ENCODE data around the gene CHST11.
"Not testable (repeated sequence)": the region's sequence is repeated elsewhere in the genome, so short reads cannot be mapped to it uniquely, and the experiment has no call there.

CHST11 gene

GRCh38 chr12:104767261-104767660, 310.5 kb downstream of the CHST11 start:
- no peak for DNase-seq (ENCODE audit: low spot score)

- DNase-seq (ENCODE audit: low spot score), result no peak
Measured at GRCh38 chr12:104768033-104768432, 311.3 kb downstream of the CHST11 start.

- DNase-seq (ENCODE audit: low spot score), result no peak
Measured at GRCh38 chr12:104769144-104769561, 312.4 kb downstream of the CHST11 start.

DNA sequence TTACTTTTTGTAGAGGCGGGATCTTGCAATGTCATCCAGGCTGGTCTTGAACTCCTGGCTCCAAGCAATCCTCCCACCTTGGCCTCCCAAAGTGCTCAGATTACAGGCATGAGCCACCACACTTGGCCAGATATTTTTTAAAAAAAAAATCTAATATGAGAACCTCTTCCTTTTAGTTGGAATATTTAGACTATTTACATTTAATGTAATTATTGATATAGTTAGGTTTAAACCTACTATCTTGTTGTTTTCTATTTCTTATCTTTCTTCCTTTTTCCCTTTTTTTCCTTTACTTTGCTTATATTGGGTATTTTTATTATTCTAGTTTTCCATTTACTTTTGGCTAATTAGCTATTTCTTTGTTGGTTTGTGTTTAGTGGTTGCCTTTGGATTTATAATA, 315.6 kb downstream of the CHST11 start:
- no peak for DNase-seq (ENCODE audit: low spot score)

DNA sequence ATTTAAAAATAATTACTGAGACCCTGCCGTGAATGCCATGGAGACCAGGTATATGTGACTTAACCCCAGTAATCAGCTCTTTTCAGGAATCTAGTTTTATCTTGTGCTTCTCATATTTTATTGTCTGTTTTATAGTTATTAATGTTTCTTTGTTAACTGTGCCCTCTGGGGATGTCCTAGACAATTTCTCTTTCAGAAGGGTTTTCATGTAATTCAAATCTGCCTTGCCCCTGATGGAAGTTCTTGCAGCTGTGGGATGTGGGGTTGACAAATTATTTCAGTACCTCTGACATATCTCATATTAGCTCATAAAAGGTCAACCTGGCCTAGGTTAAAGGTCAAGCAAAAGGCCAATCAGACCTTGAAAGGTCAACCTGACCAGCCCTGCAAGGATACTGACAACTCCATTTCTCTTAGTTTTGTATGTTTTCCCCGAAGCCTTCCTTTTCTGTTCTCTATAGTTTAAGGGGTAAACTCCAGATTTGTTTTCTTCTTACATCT, 319.0 kb downstream of the CHST11 start:
- no peak for DNase-seq (ENCODE audit: low spot score)

GRCh38 chr12:104779134-104779533, 322.4 kb downstream of the CHST11 start:
- DNase-seq (ENCODE audit: low spot score), result no peak

DNA sequence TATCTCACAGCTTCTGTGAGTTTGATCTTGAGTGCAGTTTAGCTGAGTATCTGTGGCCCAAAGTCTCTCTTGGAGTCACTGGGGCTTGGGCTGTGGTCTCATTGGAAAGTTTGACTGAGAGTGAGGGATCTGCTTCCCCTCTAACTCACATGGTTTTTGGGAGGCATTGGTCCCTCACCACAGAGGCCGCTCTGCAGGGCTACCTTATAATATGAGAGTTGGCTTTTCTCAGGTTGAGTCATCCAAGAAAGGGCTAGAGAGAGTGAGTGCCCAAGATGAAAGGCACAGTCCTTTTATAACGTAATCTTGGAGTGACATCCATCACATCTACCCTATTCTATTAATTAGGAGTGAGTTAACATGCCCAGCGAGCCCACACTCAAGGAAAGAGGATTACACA, 325.5 kb downstream of the CHST11 start:
- DNase-seq (ENCODE audit: low spot score), result no peak

GRCh38 chr12:104784592-104784991, 327.8 kb downstream of the CHST11 start:
- no peak for DNase-seq (ENCODE audit: low spot score)

GRCh38 chr12:104785886-104786285, 329.1 kb downstream of the CHST11 start:
- DNase-seq (ENCODE audit: low spot score), result no peak

GRCh38 chr12:104786352-104786751, 329.6 kb downstream of the CHST11 start:
- no peak for DNase-seq (ENCODE audit: low spot score)

DNA sequence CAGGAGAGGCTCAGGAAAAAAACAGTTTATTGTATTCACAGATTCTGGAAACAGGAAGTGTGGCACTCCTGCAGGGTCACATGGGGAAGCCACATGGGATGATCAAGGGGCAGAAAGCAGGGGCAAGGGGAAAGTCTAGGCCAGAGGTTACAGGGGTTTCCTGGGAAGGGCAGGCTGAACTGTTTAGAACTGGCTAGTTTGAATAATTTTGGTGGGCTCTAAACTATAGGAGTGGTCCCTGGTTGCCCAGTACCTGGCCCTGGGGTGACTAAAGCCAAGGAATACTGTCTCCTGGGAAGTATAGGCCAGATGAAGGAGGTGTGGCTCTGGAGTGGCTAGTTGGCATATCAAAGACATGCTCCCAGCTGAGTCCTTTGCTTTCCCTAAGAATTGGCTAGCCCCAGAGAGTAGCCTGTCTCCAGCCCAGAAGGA, 332.1 kb downstream of the CHST11 start:
- DNase-seq (ENCODE audit: low spot score), result peak; percentile 6

GRCh38 chr12:104790296-104791125, 333.8 kb downstream of the CHST11 start:
- DNase-seq (ENCODE audit: low spot score), result no peak

GRCh38 chr12:104792570-104792969, 335.8 kb downstream of the CHST11 start:
- DNase-seq (ENCODE audit: low spot score), result no peak

DNA sequence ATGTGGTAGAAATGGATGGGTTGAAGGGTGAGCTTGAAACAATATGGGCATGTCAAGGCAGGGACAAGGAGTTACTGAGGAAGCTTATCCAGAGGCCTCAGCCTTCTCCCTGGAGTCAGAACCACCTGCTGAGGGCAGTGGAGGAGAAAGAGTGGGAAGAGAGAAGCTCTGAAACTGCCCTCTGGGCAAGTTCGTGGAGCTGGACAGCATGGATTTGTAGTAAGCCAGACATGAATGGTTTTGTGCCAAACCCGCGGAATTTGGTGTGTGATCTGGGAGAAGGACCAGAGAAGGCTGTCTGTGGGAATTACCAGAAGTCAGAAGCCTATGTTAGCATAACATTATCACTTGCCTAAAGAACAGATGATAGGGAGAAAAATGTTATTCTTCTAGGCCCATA, 336.5 kb downstream of the CHST11 start:
- DNase-seq (ENCODE audit: low spot score), result no peak

DNA sequence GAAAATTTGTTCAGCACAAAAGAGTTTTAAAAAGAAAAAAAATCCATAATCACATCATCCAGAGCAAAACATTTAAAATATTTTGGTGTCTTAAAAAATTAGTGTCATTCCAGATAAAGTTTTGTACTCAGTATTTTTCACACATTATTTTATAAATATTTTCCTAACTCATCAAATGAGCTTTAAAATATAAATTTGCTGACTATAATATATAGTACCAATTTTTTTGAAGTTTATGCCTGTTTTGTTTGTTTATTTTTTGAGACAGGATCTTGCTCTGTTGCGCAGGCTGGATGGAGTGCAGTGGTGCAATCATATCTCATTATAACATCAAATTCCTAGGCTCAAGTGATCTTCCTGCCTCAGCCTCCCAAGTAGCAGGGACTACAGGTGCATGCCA, 337.2 kb downstream of the CHST11 start:
- DNase-seq (ENCODE audit: low spot score), result no peak

DNA sequence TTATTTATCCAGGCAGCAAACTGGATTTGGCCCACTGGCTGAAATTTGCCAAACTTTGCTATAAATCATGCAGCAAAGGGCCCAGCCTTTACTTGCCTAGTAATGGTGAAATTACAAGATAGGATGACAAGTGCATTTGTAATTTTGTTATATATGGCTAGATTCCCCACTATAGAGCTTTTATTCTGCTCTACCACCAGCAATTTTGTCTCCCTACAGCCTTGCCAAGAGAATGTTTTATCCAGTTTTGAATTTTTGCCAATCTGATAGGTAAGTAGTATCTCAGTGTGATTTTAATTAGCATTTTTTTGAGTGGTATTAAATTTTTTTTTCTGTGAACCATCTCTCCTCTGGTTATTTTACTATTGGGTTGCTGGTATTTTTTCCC, 339.7 kb downstream of the CHST11 start:
- DNase-seq (ENCODE audit: low spot score), result no peak

- no peak for DNase-seq (ENCODE audit: low spot score)
Measured at GRCh38 chr12:104799458-104799857, 342.7 kb downstream of the CHST11 start.

DNA sequence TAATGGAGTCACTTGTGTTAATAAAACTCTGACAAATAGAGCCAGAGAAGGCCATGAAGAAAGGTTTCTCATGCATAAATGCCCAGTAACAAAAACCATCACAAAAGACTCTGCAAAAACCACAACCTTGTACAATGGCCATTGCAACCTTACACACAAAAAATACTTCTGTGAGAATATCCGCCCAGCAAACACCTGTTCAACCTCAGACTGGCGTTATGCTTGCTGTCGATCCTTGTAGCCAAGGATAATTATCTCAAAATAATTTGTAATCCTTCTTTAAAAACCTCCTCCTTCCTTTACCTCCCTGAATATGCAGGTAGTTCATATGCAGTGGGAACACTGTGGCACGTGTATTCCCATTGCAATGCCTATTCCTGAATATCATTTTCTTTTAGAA, 344.3 kb downstream of the CHST11 start:
- DNase-seq (ENCODE audit: low spot score), result no peak

DNA sequence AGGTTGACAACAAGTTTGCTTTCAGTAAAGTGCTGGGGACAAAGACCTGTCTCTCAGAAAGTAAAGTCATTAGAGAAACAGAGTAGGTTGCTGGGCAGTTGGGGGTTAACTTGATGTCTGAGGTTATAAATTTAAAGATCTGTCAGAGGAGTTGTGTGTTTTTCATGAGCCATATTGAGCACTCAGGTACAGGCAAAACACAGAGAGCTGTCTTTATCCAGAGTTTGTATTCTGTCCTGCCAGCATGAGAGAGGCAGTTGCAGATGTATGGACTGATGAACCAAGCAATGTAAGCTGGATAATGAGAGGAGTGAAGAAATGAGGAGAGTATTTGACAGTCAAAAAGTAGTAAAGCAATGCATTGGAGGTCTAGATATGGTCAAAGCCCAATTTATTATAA, 344.7 kb downstream of the CHST11 start:
- DNase-seq (ENCODE audit: low spot score), result no peak

DNA sequence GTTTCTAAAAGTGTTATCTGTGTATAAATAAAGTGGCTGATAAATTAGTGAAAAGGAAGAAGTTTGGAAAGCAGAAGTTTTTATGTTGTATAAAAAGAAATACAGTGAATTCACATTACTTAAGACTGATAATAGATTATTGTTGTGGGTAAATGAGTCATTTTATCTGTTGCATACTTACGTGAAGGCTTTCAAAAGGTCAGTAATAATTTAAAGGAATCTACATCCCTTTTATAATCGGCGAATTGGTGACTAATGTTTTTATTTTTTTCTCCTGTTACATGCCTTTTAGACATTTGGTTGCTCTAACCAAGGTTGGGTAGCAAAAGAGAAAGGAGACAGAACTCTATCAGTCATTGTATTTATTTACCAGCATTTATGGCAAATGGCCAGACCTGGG, 345.5 kb downstream of the CHST11 start:
- no peak for DNase-seq (ENCODE audit: low spot score)

GRCh38 chr12:104805186-104805585, 348.4 kb downstream of the CHST11 start:
- DNase-seq (ENCODE audit: low spot score), result no peak

DNA sequence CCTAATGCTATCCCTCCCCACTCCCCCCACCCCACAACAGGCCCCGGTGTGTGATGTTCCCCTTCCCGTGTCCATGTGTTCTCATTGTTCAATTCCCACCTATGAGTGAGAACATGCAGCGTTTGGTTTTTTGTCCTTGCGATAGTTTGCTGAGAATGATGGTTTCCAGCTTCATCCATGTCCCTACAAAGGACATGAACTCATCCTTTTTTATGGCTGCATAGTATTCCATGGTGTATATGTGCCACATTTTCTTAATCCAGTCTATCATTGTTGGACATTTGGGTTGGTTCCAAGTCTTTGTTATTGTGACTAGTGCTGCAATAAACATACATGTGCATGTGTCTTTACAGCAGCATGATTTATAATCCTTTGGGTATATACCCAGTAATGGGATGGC, 349.4 kb downstream of the CHST11 start:
- not testable (repeated sequence) for DNase-seq (ENCODE audit: low spot score)

DNA sequence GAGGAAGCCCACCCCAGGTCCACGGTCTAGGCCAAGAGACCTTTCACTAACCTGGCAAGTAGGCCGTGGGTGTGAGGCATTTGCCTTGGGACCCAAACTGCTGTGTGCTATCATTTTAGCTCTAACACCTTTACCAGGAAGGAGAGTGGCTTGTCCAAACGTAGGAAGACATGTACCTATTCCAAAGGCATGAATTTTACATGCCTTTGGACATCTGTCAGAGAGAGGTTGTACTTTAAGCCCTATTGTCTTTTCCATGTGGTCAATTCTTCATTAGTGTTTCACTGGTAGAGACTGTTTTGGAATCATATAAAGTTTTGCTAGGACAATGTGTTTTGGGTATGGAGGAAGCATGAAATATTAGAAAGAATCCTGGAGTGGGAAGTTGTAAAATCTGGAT, 352.5 kb downstream of the CHST11 start:
- no peak for DNase-seq (ENCODE audit: low spot score)

Measured in globus pallidus (tissue), 1 donor.